ENCODE data around the gene SPATS2. TPM values are rescaled to one million over a fixed set of nuclear protein-coding genes. Genes with fewer than 3 reads are reported as not detected.

SPATS2 gene
- polyA plus RNA-seq, 3 donors, result 44.3 to 56.9 (median 48.8) TPM

DNA sequence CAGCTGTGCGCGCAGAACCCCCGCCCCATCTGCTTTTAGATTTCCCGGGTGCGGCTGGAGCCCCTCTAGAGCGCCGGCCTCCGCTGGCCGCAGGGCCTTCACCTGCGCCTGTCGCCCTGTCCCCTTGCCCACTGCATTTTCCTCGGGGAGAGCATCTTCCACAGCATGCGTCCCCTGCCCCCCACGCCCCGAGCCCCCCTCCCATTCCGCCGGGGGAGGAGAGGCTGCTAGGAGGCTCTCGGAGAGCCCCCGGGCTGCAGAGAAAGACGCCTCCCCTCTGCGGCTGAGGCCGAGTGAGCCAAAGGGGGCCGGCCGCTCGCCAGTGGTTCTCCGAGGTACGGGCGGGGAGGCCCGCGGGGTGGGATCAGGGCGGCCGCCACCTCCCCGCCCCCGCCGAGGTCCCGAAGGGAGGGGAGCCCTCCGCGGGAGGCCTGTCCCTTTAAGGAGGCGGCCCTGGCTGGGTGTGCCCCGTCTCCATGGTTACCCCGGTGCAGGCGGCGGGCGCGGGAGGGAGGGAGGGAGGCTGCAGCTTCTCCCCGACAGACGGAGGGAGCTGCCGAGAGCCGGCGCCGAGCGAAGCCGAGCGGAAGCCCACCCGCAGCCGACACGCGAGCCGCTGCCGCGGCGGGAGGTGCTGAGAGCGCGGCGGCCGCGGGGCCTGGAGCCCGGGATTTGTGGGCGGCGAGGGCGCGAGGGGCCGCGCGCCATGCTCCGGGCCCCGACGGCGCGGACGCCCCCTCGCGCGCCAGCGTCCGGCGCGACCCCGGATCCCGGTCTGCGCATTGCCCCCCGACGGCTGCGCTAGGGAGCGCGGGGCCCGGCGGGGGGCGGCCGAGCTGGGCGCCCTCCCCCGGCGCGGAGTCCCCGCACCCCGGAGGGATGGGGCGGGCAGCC lies 171.5 kb downstream of the SPATS2 start, which contains the start of gene KCNH3:
TSS of gene KCNH3 (plus strand) at position 521 of the 894 bp plus-strand sequence. CDS start 387 bp downstream, outside the sequence.
- DNase-seq (ENCODE audit: low read depth in 3 of 3, low spot score in 2 of 3), result no peak

DNA sequence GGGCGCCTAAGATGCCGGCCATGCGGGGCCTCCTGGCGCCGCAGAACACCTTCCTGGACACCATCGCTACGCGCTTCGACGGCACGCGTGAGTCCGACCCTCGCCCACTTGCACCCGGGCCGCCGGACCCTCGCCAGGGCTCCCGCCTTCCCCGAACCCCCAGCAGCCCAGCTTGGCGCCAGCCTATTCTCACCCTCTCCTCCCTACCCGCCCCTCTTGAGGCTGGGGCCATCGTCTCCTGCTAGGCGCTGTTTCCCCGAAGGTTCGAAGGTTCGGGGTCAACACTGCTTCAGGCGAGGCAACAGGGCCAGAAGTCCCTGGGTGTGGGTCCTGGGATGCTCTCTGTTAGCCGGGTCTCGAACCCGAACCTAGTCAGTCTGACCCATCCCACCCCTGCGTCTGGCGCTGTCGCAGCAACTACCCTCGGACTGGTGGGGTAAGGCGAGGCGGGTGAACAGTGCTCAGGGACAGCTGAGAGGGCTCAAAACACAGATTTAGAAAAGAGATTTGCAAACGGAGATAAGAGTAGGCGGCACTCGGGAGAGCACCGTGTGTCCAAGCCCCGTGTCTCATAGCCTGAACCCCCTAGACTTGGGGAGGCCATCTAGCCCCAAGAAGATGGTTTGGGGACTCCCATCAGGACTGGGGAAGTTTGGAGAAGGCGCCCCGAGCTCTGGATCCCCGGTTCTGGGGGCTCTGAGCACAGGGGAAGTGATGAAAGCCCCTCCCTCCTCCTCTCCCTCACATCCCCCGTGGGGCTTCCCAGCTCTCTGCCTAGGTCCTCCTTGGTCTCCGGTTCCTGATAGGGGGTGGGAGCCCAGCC lies 172.4 kb downstream of the SPATS2 start:
- DNase-seq (ENCODE audit: low read depth in 3 of 3, low spot score in 2 of 3), result no peak

DNA sequence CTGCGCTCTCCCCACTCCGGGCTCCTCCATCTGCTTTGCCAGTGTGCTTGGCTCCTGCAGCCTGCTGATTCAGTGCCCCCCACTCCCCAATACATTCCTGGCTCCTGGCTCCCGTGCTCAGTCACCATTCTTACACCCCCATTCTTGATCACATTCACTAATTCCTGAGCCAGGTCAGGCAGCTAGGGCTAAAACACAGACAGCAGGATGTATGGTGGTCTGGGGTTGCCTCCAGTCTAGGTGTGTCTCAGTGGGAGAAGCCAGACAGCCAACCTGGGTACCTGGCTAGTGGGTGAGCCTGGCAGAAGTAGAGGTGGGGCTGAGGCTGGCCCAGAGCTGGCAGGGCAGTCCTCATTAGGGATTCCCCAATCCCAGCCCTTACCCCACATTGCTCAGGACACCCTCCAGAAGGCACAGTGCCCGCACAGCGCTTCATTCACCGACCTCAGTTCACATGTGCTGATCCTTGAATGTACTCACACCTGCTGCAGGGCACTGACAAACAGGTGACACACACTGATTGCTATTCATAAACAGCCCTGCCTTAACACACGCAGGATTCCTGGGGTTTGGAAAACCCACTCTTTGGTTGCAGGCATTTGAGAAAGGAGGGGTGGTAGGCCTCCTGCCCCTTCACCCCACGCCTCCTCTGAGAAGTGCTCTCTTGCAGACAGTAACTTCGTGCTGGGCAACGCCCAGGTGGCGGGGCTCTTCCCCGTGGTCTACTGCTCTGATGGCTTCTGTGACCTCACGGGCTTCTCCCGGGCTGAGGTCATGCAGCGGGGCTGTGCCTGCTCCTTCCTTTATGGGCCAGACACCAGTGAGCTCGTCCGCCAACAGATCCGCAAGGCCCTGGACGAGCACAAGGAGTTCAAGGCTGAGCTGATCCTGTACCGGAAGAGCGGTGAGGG lies 173.2 kb downstream of the SPATS2 start:
- DNase-seq (ENCODE audit: low read depth in 3 of 3, low spot score in 2 of 3), result no peak

DNA sequence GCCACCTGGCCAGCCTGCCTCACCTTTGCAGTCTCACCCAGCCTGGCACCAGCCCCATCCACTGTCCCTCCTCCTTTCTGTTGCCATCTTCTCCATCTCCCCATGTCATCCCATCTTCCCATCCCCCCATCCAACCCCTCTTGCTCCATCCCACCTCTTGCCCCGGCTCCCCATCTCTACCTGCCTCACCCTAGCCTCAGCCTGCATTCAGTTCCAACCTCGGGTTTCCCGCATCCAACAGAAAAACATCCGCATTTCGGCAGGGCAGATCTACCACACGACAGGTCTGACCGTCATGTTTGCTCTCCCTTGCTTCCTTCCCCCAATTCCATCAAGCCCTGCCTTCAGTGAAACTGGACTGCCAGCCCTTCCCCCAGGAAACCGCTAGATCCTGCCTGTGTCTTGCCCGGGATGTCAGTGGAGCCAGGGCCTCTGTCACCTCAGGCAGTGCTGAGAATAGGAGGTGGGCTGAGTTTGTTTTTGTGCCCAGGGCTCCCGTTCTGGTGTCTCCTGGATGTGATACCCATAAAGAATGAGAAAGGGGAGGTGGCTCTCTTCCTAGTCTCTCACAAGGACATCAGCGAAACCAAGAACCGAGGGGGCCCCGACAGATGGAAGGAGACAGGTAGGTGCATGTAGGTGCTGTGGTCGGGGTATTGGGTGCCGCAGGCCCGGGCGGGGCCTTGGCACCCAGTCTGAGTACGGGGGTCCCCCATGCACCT lies 174.0 kb downstream of the SPATS2 start:
- no peak for DNase-seq (ENCODE audit: low read depth in 3 of 3, low spot score in 2 of 3)

DNA sequence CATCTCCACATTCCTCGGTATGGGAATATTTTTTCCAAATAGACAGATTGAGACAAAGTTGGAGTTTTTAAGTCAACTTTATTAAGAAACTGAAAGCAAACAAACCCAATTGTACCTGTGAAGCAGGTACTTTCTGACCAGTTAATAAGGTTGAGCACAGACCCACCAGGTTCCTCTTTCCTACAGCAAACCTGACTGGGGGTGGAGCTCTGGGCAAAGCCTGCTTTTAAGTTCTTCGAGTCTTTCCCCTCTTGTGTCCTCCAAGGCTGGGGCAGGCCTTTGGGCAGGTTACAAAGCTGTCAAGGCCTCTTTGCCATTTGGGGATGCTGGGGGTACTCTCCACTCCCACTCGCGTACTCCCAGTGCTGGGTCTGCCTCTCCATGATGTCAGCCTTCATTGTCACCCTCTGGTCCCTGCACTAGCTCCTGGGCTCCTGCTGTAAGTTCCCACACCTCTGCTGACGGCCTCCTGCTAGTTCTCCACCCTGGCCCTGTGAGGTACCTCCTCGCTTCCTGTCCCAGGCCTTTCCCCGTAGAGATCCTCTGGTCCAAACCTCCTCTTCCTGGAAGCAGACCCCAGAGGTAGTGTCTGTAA lies 174.7 kb downstream of the SPATS2 start:
- DNase-seq (ENCODE audit: low read depth in 3 of 3, low spot score in 2 of 3), result no peak

DNA sequence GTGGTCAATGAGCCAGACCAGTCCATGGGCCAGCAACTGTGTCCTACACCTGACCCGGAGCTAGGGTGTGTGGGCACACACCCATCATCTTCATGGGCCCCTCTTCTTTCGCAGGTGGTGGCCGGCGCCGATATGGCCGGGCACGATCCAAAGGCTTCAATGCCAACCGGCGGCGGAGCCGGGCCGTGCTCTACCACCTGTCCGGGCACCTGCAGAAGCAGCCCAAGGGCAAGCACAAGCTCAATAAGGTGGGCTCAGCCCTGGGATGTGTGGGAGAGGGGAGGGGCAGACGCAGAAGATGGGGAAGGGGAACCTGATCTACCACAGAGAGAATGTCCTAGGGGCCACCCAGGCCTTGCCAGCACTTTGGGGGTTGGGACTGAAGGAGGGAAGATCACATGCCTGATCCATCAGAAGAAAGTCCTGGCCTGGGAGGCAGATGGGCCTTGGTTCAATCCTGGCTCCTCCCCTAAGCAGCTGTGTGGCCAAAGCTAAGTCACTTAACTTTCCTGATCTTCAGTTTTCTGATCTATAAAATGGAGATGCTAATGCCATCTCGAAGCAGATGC lies 175.4 kb downstream of the SPATS2 start:
- DNase-seq (ENCODE audit: low read depth in 3 of 3, low spot score in 2 of 3), result no peak

DNA sequence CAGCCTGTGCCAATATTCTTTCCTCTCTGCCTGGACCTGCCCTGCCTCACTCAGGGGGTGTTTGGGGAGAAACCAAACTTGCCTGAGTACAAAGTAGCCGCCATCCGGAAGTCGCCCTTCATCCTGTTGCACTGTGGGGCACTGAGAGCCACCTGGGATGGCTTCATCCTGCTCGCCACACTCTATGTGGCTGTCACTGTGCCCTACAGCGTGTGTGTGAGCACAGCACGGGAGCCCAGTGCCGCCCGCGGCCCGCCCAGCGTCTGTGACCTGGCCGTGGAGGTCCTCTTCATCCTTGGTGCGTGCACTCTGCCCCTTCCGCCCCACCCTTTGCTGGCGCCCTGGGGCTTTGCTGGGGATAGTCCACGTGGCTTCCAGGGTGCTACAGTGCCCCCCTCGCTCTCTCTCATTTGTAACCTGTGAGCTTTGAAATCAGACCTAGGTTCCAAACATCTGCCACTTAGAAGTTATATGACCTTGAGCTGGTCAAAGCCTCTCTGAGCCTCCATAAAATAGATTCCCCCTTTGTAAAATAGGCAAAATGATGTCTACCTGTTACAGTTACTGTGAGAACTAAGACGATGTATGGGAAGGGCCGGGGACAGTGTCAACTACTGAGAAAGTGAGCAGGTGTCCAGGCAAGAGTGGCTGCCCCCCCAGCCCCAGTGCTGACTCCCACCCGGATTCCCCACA lies 176.1 kb downstream of the SPATS2 start:
- no peak for DNase-seq (ENCODE audit: low read depth in 3 of 3, low spot score in 2 of 3)

DNA sequence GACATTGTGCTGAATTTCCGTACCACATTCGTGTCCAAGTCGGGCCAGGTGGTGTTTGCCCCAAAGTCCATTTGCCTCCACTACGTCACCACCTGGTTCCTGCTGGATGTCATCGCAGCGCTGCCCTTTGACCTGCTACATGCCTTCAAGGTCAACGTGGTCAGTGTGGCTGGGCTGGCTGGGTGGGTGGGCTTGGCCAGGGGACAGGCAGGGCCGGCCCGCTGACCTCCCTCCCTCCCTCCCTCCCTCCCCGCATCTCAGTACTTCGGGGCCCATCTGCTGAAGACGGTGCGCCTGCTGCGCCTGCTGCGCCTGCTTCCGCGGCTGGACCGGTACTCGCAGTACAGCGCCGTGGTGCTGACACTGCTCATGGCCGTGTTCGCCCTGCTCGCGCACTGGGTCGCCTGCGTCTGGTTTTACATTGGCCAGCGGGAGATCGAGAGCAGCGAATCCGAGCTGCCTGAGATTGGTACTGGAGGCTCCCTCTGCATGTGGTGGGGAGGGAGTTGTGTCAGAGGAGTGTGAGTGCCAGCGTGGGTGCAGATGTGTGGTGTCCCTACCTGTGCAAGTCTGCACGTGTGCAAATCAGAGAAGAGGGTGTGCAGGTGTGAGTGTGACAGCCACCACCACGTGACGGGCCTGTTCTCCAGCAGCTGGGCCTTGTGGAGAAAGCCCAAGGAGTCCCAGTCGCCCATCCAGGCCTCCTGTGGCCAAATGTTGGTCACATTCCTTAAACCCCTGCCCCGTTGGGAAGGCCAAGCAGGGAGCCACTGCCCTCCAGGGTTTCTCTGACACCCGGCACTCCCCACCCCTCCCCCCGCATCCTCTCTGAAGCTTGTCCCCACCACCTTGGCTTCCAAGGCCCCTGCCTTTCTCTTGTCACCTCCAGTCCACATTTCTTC lies 176.9 kb downstream of the SPATS2 start:
- no peak for DNase-seq (ENCODE audit: low read depth in 3 of 3, low spot score in 2 of 3)

DNA sequence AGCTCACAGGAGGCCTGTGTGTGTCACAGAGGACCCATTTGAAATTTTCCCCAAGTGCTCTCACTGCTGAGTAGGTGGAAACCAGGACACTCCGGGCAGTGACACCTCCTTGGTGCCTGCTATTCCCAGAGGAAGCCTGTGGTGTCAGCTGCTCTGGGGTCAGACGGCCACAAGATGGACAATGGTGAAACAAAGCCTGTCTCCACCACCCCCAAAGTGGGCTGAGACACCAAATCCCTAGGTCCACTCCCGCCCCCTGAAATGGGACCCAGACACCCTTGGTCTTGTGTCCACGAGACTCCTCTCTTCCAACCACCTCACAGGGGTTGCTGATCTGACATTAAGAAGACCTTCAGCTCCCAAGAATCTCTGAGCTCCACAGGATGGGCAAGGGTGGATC lies 178.6 kb downstream of the SPATS2 start:
- DNase-seq (ENCODE audit: low read depth in 3 of 3, low spot score in 2 of 3), result no peak

DNA sequence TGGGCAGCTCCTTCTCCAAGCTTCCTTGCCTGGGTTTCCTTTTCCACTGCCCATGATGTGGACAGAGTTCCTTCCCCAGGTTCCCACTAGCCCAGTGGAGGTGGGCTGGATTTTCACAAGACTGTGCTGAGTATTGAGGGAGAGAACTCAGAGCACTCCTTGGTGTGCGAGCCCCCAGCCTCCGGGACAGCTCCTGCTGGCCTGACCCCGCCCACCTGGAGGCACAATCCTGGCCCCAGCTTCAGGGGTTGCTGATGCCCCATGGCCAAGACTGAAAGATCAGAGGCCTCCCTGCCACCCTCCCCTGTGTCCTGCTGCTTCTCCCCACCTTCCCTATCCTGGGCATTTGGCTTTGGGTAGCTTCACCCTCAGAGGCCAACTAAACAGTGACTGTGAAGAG lies 179.2 kb downstream of the SPATS2 start:
- no peak for DNase-seq (ENCODE audit: low read depth in 3 of 3, low spot score in 2 of 3)

DNA sequence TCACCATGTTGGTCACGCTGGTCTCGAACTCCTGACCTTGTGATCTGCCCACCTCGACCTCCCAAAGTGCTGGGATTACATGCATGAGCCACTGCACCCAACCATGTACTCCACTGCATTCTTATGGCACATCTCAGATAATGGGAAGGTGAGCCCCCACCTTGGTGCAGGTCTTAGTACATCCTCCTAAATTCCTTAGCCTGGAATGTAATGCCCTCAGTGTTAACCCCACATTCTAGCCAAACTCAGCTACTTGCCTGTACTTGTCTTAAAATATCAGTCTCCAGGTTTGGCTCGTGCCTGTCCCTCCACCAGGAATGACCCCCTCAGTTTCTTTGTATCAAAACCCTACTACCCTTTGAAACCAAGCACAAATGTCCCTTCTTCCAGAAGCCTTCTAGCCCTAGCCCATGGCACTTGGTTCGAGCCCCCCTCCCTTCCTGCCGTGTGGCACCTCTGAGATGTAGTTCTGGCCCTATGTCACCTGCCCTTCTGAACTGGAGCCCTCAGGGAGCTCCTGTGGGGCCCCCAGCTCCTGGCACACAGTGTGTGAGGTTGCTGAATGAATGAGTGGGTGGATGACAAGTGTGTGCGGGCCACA lies 179.9 kb downstream of the SPATS2 start:
- DNase-seq (ENCODE audit: low read depth in 3 of 3, low spot score in 2 of 3), result no peak

DNA sequence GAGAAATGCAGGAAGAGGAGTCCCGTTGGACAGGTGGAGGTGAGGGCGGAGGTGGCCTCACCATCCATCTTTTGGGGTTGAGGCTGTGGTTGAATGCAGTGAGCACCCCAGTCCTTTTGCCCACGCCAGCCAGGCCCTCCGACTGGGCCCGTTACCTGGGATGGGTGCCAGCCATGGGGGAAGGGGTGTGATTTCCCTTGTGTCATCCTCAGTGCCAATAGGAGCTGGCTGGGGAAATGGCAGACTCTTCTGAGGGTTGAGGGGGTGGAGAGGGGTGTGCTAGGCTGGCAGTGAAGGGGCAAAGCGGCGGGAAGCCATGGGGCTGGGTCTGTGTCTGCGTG lies 181.2 kb downstream of the SPATS2 start:
- no peak for DNase-seq (ENCODE audit: low read depth in 3 of 3, low spot score in 2 of 3)

DNA sequence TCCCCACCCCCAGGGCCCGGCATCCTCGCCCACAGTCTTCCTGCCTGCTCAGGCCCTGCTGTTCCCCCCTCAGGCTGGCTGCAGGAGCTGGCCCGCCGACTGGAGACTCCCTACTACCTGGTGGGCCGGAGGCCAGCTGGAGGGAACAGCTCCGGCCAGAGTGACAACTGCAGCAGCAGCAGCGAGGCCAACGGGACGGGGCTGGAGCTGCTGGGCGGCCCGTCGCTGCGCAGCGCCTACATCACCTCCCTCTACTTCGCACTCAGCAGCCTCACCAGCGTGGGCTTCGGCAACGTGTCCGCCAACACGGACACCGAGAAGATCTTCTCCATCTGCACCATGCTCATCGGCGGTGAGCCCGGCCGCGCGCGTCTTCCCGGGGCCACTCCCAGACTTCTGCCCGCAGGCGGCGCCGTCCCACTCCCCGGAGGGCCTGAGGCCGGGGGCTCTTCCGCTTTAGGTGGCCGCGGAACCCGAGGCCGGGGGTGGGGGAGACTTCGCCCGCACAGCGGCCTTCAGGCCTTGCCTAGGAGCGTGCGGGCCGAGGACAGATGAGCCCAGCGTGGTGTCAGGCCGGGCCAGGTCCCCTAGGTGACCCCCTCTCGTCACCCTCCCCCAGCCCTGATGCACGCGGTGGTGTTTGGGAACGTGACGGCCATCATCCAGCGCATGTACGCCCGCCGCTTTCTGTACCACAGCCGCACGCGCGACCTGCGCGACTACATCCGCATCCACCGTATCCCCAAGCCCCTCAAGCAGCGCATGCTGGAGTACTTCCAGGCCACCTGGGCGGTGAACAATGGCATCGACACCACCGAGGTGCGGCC lies 181.8 kb downstream of the SPATS2 start:
- no peak for DNase-seq (ENCODE audit: low read depth in 3 of 3, low spot score in 2 of 3)

DNA sequence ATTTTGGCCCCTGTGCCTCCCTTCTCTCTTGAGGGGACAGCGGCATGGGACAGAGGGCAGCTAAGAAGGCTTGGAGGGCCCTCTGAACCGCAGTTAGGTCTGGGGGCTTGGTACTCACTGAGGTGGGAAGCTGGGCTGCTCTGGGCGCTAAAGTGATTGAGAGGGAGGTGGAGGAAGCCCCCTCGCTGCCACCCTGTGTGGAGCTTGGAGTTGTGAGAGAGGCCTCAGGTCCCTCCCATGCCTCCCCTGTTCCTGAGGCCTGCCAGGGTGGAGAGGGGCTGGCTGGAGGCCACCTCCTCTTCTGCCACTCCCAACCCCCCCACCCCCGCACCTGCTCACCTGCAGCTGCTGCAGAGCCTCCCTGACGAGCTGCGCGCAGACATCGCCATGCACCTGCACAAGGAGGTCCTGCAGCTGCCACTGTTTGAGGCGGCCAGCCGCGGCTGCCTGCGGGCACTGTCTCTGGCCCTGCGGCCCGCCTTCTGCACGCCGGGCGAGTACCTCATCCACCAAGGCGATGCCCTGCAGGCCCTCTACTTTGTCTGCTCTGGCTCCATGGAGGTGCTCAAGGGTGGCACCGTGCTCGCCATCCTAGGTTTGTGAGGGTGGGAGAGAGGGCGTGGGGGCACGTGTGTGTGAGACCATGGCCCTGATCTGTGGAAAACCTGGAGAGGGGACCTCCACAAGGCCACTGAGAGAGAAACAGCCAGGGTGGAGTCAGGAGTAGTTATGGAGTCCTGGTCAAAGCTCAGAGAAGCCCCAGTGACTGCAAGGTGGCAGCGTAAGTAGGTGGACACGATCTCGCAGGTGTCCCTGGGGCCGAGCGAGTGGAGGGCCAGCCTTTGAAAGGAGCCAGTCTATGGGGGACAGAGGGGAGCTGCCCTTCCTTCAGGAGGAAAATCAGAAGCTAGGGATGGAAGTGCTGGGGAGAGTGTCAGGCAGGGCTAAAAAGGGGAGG lies 182.8 kb downstream of the SPATS2 start:
- DNase-seq (ENCODE audit: low read depth in 3 of 3, low spot score in 2 of 3), result no peak

DNA sequence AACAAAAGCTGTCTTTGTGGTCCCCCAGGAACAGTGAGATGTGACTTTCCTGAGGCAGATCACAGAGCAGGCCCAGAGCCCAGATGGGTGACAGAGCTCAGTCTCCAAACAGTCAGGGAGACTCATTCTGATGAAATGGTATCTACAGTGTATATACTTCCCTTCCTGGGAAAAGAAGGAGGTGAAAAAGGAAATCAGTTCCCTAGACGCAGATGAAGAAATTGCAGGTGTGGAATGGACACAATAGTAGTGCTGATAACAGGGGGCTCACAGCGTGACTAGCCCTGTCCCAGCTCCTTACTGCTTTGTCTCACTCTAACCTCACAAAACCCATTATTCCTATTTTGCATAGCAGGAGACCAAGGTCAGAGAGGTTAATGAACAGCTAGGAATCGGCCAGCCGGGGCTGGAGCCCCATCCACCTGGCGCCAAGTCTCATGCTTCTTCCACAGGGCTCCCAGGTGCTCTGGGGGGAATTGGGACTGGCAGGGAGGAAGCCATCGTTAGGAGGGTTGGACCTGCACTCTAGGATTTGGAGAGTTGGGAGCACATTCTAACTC lies 183.5 kb downstream of the SPATS2 start:
- DNase-seq (ENCODE audit: low read depth in 3 of 3, low spot score in 2 of 3), result no peak

Measured in right renal cortex interstitium (tissue), 3 donors.